Stimulated activated CD4-positive, alpha-beta T cell treated with anti-CD3 and anti-CD28 coated beads, Interleukin-1b, Interleukin-23, amount 100 ng/mL, for 4 hours (primary cell): ENCODE data around the gene ADGRG2.

Source experiments
- DNase-seq, 2 donors: peaks; one replicate each; pipeline ENCODE4 v3.0.0-alpha.2; 2020; ENCODE audit warnings: low read depth in 2 of 2

Gene ADGRG2

GRCh38 chrX:19121898-19122640 is at the start of gene ADGRG2:
Gene ADGRG2, minus strand, starts transcription at chrX:19122468. Its CDS starts 53,634 bp downstream, at chrX:19068834.
- no peak for DNase-seq

DNA sequence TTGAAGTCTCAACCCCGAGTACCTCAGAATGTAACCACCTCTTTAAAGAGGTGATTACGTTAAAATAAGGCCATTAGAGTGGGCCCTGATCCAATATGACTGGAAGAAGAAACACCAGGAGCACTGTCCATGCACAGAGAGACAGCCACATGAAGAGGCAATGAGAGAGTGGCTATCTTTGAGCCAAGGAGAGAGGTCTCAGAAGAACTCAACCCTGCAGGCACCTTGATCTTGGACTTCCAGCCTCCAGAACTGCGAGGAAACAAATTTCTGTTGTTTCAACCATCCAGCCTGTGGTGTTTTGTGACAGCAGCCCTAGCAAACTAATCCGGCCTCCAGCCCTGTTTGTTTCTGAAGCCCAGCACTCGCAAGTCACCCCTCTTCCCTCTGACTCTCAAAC is 46.3 kb upstream of the ADGRG2 start:
- DNase-seq, result no peak

GRCh38 chrX:19162851-19163250 is 40.6 kb upstream of the ADGRG2 start:
- no peak for DNase-seq

DNA sequence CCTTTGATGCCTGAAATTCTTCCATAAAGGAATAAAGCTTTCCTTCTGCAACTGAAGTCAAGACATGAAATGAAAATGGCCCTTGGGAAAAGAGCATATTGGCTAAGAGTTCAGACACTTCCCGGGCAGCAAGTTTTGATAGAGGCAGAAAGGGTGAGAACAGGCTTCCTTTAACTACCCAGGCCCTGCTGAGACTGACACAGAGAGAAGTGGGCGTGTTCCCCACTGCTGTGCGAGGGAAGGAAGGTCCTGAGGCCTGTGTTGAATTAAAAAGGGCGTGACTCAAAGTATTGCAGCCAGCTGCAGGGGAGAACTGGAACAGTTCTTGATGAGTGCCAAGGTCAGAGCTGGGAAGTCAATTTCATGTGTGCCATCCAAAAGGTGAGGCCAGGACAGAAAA is 33.9 kb upstream of the ADGRG2 start:
- DNase-seq, result no peak

DNA sequence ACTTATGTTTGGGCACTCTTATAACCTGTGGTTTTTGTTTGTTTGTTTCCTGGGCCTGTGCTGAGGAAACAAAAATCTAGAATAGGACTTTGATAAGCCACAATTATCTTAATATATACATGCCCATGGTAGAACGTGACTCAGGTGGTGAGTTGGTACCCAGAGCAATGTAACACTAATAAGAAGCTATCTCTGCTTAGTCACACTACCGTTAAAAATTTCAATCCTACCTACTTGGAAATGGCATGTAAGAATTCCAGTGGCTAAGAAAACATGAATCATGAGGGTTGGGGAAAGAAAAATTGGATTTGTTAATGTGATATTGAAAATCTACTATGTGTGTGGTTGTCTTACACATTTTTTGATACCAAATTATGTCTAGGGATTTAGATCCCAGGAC is 30.5 kb upstream of the ADGRG2 start:
- no peak for DNase-seq

DNA sequence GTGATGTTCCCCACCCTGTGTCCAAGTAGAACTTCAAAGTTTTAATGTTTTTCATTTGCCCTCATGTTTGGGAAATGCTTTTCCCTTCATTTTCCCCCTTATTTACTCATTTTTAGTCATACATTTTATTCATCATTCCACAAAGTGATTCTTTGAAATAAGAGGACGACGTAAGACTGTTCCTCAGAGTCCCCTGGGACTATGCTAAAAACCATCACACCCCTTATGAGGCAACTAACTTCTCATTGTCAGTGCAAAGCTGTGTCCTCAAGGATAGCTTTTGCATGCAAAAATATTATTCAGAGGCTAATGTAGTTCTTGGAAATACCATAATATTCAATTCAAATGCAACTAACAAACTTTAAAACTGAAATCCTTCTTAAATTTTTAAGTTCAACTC is 14.8 kb upstream of the ADGRG2 start:
- DNase-seq, result no peak

DNA sequence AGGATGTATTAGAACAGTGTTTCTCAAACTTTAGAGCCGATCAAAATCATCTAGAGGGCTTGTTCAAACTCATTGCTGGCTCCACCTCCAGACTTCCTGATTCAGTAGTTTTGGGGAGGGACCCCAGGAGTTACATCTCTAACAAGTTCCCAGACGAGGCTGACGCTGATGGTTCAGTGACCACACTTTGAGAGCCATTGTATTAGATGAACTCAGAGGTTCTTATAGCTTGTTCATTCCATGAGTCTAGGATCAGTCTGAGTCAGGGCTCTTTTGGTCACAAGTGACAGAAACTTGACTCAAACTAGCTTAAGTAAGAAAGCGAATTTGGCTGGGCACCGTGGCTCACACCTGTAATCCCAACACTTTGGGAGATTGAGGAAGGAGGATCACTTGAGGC is 11.5 kb upstream of the ADGRG2 start:
- no peak for DNase-seq

- no peak for DNase-seq
Observed at GRCh38 chrX:19133231-19133630, 11.0 kb upstream of the ADGRG2 start.

- DNase-seq, result no peak
Observed at GRCh38 chrX:19130628-19131027, 8.4 kb upstream of the ADGRG2 start.

DNA sequence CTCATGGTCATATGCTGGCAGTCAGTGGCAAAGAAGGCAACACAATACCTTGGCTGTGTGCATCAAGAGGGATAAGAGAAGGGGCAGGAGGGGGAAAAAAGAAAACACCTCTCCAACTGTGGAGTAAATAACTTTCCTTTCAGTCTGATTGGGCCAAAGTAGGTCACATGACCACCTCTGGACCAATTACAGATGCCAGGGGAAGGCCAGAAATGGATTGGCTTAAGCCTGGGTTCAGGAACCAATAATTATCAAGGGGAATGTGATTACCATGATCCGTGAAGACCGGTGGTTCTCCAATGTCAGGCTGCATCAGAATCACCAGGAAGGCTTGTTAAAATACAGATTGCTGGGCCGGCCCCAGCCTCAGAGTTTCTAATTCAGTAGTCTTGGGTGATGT is 7.4 kb upstream of the ADGRG2 start:
- no peak for DNase-seq

DNA sequence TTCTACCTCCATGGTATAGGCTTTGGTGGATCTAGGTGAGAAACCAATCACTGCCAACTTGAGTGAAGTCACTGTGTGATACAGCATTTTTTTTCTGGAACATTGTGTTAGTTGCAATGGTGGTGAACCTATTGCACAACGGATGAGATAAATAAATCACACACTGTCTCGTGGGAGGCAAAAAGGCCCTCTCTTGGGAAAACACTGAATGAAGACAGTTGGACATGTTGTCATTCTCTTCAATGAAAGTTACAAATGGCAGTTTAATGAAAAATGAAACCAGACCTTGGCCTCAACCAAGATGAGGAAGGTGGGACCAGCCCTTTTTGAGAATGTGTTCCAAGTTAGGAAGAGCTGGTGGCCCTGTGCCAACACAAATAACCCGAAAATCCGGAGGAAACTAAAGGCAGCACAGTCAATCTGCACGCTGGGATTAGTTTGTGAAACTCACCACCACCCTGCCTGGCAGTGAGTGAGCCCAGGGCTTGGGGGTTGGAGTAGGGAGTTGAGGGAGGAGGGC is 5.4 kb upstream of the ADGRG2 start:
- DNase-seq, result no peak

DNA sequence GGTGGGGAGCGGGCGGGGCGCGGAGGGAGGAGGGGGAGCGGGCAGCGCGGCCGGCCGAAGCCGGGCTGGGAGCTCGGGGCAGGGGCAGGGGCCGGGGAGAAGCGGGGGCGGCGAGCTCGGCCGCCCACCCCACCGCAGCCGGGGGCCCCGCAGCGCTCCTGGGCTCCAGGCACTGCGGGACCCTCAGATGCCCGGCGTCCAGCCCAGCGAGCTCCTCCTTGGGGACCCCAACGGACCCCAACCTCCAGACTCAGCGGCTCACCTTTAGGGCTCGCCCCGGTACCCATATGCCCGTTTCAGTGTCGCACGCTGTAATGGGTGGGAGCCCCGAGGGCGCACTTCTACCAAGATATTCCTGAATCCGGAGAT is 357 bp upstream of the ADGRG2 start:
- no peak for DNase-seq

- no peak for DNase-seq
Observed at GRCh38 chrX:19121466-19121865, 802 bp downstream of the ADGRG2 start.

GRCh38 chrX:19110642-19111041 is 11.6 kb downstream of the ADGRG2 start:
- no peak for DNase-seq

DNA sequence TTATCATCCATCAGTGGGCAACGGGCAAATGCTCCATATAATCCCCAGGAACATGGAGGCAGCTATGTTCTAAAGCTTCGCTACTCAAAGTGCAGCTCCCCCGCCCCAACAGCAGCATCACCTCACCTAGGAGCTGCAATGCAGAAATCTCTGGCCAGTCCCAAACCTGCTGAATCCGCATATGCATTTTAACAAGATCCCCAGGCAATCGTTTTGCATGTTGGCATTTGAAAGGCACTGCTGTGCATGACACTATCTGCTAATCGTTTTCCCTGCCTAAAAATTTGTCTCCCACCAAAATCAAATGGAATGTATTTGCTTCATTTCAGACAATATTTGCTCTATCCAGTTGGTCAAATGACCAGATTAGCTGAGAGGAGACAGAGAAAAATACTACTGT is 15.2 kb downstream of the ADGRG2 start:
- no peak for DNase-seq

DNA sequence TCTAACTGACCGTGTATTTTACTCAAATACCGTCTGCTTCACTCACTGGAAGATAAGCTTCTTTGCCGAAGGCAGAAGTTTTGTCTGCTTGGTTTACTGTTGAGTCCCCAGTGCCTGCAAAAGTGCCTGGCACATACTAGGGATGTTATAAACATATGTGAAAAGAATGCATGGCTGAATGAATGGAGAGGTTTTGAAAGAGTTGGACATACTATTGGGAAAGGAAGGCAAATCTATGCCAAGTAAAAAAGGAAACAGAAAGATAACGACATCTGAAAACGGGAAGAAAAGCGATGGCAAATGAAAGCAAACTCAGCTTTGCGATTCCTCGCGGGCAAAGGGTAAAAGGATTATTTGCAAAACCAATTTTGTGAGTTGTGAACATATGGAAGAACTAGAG is 21.7 kb downstream of the ADGRG2 start:
- DNase-seq, result no peak

- no peak for DNase-seq
Observed at GRCh38 chrX:19097553-19098283, 24.6 kb downstream of the ADGRG2 start.

GRCh38 chrX:19096586-19096985 is 25.7 kb downstream of the ADGRG2 start:
- no peak for DNase-seq

DNA sequence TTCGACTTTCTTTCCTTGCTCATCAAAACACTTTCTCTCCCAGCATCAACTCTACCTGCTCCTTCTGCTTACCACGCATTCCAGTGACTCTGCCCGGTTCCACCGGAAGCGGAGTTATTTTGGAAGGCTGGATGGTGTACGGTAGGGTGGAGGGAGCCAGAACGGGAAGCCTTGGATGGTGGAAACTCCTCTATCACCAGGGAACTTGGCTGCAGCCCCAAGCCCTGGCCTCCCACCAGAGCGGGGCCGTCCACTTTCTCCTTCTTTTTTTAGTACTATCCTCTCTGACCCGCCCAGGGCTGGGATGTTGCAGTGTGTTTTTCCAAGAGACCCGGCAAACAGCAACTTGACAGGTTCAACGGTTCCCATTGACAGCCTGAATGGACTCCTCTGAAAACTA is 27.6 kb downstream of the ADGRG2 start:
- DNase-seq, result no peak

DNA sequence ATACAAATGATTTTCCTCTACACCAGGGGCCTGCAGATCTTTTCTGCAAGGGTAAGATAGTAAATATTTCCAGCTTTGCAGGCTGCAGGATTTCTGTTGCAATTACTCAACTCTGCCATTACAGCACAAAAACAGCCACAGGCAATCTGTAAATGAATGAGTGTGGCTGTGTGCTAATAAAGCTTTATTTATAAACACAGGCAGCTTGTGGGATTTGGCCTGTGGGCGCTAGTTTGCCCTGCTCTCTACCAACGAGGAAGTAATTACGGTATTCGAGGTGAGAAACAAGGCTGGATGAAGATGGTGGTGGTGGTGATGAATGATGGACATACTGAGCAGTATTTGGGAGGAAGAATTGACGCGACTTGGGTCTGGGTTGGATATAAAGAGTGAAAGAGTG is 30.7 kb downstream of the ADGRG2 start:
- DNase-seq, result no peak

- no peak for DNase-seq
Observed at GRCh38 chrX:19089555-19090040, 32.7 kb downstream of the ADGRG2 start.

DNA sequence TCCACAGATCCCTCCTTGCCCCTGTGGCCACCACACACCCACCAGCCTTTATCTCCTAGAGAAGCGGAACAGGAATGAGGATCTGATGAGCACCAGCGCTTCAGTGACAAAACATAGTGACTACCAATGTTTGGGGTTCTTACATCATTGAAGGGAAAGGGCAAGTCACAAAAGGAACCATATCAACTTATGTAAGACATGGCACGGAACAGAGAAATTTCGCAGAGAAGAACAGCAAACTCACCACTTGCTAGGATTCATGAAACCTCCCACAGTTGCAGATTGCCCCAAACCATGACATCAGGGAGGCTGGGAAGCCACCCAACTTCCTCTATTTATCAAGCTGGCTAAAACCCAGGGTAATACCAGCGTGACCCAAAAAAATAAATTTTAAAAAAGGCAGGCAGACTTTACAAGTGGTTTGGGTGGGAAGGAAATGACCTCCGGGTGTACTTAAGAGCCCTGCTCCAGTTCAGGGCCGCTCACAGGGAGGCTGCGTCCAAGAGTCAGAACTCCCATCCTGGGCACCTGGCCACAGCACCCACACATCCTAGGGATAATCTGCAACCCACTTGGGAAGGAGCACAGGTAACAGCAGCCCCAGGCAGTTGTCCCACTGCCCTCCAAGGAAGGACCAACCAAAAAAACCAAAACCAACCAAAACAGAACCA is 36.0 kb downstream of the ADGRG2 start:
- no peak for DNase-seq

- DNase-seq, result no peak
Observed at GRCh38 chrX:19085666-19086065, 36.6 kb downstream of the ADGRG2 start.
